Measurements from ENCODE around the gene RNASE8. TPM values are rescaled to one million over a fixed set of nuclear protein-coding genes. Genes with fewer than 3 reads are reported as not detected.
A peak's percentile ranks its signal among the peaks of the same experiment; 100 is the strongest.

RNASE8 gene
- total RNA-seq, 1 experiment from 2014 or later: not detected

- TF ChIP-seq ZNF512 (CRISPR knock-in tag; IDR thresholded peaks at IDR 0.05; ENCODE audit: borderline replicate concordance) (no peak), RORB (CRISPR knock-in tag; IDR thresholded peaks at IDR 0.05) (no peak), ZNF396 (CRISPR knock-in tag; IDR thresholded peaks at IDR 0.05; ENCODE audit: borderline replicate concordance) (no peak), ZNF121 (CRISPR knock-in tag; IDR thresholded peaks at IDR 0.05) (no peak), NFE2L1 (CRISPR knock-in tag; IDR thresholded peaks at IDR 0.05) (peak; percentile 93), HMGXB4 (CRISPR knock-in tag; IDR thresholded peaks at IDR 0.05) (no peak; the same call in 1 of the 2 replicates), SP1 (CRISPR knock-in tag; conservative IDR thresholded peaks at IDR 0.05) (peak; percentile 37), GTF2I (CRISPR knock-in tag; conservative IDR thresholded peaks at IDR 0.05) (no peak), TEAD4 (CRISPR knock-in tag; IDR thresholded peaks at IDR 0.05) (no peak), ESRRA (CRISPR knock-in tag; IDR thresholded peaks at IDR 0.05; ENCODE audit: borderline replicate concordance) (0 out of 2 replicates have a peak, but pooled peaks have one; percentile 15), SMAD3 (CRISPR knock-in tag; IDR thresholded peaks at IDR 0.05; ENCODE audit: borderline replicate concordance) (no peak), ATF6 (CRISPR knock-in tag; IDR thresholded peaks at IDR 0.05) (no peak), CBFB (CRISPR knock-in tag; IDR thresholded peaks at IDR 0.05; ENCODE audit: low read depth) (no peak)
Observed at GRCh38 chr14:21103710-21104447, 46.3 kb downstream of the RNASE8 start (continued).

GRCh38 chr14:21104448-21105060 is 46.9 kb downstream of the RNASE8 start:
- ChIA-PET CTCF (interaction anchor here (0.6 to 8.6 kb wide), 26 partner anchors 10 to 569 kb away, joined by 3 to 321 read pairs (median 5); partner anchors contain the start of genes ARHGEF40 and NDRG2), POLR2A (interaction anchor here (0.9 to 3.9 kb wide), 6 partner anchors 10 to 36 kb away, joined by 4 to 40 read pairs (median 6); partner anchors contain the start of gene ARHGEF40)
- peaks cover 71% of the 10 kb centered on the region for H3K4me1 Mint-ChIP-seq
- peak; percentile 34 for ATAC-seq
- no peaks in the 10 kb centered on the region for H3K36me3 Mint-ChIP-seq
- peak overlapping the region; percentile 93 for H3K4me3 Mint-ChIP-seq
- no peak for TF ChIP-seq JUN (CRISPR knock-in tag; IDR thresholded peaks at IDR 0.05)
- TF ChIP-seq ATF1 (CRISPR knock-in tag; IDR thresholded peaks at IDR 0.05): no peak
- peak; percentile 56; the same call in 1 of the 2 replicates for TF ChIP-seq HMGXB4 (CRISPR knock-in tag; IDR thresholded peaks at IDR 0.05)
- TF ChIP-seq TEAD4 (CRISPR knock-in tag; IDR thresholded peaks at IDR 0.05): no peak
- TF ChIP-seq SOX15 (CRISPR knock-in tag; IDR thresholded peaks at IDR 0.05): no peak
- no peak for TF ChIP-seq CREB1 (CRISPR knock-in tag; IDR thresholded peaks at IDR 0.05)
- no peak for TF ChIP-seq ERG (CRISPR knock-in tag; IDR thresholded peaks at IDR 0.05)
- TF ChIP-seq TCF7 (CRISPR knock-in tag; IDR thresholded peaks at IDR 0.05; ENCODE audit: low read depth): no peak
- TF ChIP-seq CTCF (IDR thresholded peaks at IDR 0.05): peak; percentile 51; the same call in 1 of the 2 replicates
- TF ChIP-seq NFYB (CRISPR knock-in tag; conservative IDR thresholded peaks at IDR 0.05; ENCODE audit: low read depth): no peak
- 0 out of 2 replicates have a peak, but pooled peaks have one; percentile 5 for TF ChIP-seq SP1 (CRISPR knock-in tag; conservative IDR thresholded peaks at IDR 0.05)
- no peak for TF ChIP-seq E2F4 (CRISPR knock-in tag; IDR thresholded peaks at IDR 0.05; ENCODE audit: borderline replicate concordance, low read depth)
- no peak for TF ChIP-seq ZNF416 (CRISPR knock-in tag; IDR thresholded peaks at IDR 0.05)
- 0 out of 2 replicates have a peak, but pooled peaks have one; percentile 0 for TF ChIP-seq GABPB1 (CRISPR knock-in tag; IDR thresholded peaks at IDR 0.05)
- H3K27me3 Mint-ChIP-seq (ENCODE audit: low read depth): no peaks in the 10 kb centered on the region
- H3K9me3 Mint-ChIP-seq: no peaks in the 10 kb centered on the region
- peak overlapping the region; percentile 87 for H3K27ac Mint-ChIP-seq
- DNase-seq (ENCODE audit: low spot score): peak; percentile 78

Measured in WTC11 (cell line).